ENCODE data around the gene CEP126.
"Not testable (repeated sequence)": the region's sequence is repeated elsewhere in the genome, so short reads cannot be mapped to it uniquely, and the experiment has no call there.

Gene CEP126

GRCh38 chr11:101940901-101941520 is 26.2 kb downstream of the CEP126 start:
- DNase-seq = no peak

GRCh38 chr11:101944923-101945322 is 30.1 kb downstream of the CEP126 start:
- no peak for DNase-seq

- no peak for DNase-seq
Observed at GRCh38 chr11:101945448-101945847, 30.6 kb downstream of the CEP126 start.

- no peak for DNase-seq
Observed at GRCh38 chr11:101949680-101950220, 34.9 kb downstream of the CEP126 start.

GRCh38 chr11:101955278-101955677 is 40.5 kb downstream of the CEP126 start:
- no peak for DNase-seq

DNA sequence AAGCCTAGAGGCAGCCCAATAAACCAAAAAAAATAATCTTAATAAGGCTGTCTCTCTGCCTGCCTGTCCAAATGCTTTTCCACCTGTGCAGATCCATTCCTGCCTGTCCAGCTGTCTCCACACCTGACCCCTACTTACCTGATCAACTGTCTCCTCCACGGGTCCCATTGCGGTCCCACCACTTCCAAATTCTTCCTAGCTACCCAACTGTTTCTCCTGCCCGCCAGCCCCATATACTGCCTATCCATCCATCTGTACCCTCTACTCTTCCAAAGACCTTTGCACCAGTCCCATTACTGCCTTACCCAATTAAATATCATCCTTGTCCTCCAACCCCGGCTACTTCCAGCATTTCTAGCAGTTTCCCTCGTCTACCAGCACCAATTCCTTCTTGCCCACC is 40.9 kb downstream of the CEP126 start:
- no peak for DNase-seq

DNA sequence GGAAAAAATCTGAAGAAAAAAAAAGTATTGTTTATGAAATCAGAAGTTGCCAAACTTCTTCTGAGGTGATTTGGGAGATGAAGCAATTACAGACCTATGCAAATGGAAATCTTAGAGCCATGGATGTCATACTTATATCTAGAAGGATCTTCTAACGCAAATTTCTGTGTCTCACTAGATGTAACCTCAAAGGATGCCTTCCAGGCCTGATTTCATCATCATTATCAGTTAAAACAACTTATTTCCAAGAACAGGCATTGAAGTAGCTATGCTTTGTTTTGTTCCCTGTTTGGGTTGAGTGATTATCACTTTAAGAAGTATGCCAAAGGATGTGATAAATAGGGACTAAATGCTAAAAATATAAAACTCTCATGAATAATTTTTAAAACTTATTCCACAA is 45.4 kb downstream of the CEP126 start:
- DNase-seq = no peak

- DNase-seq = not testable (repeated sequence)
Observed at GRCh38 chr11:101964200-101964599, 49.4 kb downstream of the CEP126 start.

GRCh38 chr11:101974255-101974654 is 59.4 kb downstream of the CEP126 start:
- DNase-seq = no peak

DNA sequence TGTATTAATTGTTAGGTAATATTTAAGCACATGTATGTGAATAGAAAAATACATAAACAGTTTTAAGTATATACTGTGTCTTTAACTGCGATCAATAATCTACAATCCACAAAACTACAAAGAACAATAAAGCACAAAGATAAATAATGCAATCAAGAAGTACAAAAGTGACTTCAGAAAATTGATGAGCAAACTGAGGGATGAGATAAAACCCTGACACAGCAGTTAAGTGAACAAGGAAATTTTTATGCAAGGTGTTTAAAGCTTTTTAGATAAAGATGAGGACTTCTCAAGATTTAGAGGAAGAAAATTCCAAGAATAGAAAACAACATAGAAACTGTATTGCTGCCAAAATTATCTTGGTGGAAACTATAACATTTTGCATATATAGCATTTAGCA is 60.0 kb downstream of the CEP126 start:
- no peak for DNase-seq

DNA sequence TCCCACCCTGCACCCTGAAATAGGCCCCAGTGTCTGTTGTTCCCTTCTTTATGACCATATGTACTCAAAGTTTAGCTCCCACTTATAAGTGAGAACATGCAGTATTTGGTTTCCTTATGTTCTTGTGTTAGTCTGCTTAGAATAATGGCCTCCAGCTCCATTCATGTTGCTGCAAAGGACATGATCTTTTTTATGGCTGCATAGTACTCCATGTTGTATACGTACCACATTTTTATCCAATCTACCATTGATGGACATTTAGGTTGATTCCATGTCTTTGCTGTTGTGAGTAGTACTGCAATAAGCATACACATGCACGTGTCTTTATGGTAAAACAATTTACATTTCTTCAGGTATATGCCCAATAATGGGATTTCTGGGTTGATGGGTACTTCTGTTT is 60.9 kb downstream of the CEP126 start:
- no peak for DNase-seq

- DNase-seq = no peak
Observed at GRCh38 chr11:101987370-101987769, 72.6 kb downstream of the CEP126 start.

GRCh38 chr11:101993172-101993571 is 78.4 kb downstream of the CEP126 start:
- DNase-seq = no peak

GRCh38 chr11:101994052-101994469 is 79.3 kb downstream of the CEP126 start:
- DNase-seq = not testable (repeated sequence)

- no peak for DNase-seq
Observed at GRCh38 chr11:101996111-101996510, 81.3 kb downstream of the CEP126 start.

DNA sequence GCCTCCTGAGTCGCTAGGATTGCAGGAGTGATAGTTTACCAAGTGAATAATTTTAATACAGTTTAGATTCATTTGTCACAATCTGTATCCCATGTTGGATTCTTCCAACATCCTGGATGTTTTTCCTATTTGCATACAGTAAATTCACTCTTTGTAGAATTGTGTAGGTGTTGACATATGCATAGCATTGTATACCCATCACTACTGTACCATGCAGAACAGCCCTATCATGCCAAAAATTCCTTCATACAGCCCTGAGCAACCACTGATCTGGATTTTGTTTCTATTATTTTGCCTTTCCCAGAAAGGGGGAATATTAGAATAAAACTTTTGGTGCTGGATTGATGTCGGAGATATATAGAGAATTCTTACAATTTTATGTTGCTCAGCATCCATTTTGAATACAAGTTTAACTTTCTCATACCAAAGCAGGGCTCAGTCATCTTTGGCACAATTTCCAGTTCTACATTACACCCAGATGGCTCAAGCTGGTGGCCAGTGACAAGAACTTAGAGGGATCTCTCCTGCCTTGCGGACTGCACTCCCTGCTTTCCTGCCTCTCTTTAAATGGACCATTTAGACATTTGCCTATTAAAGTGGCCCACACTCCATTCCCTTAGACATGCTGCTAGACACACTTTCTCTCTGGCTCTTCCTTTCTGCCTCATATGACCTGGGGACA is 87.0 kb downstream of the CEP126 start:
- DNase-seq = no peak

DNA sequence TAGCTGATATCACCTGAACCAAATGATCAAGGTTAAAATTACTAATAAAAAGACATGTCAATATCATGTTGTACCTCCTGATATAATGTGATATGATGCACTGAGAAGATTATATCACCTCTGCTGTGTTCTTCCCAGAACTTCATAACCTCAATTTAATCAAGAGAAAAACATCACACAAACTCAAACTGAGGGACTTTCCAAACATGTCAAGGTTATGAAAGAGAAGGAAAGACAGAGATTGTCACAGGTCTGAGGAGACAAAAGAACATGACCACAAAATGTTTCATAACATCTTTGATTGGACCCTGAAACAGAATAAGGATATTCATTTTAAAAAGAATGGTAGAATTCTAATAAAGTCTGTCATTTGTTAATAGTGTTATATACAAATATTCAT is 89.4 kb downstream of the CEP126 start:
- no peak for DNase-seq

DNA sequence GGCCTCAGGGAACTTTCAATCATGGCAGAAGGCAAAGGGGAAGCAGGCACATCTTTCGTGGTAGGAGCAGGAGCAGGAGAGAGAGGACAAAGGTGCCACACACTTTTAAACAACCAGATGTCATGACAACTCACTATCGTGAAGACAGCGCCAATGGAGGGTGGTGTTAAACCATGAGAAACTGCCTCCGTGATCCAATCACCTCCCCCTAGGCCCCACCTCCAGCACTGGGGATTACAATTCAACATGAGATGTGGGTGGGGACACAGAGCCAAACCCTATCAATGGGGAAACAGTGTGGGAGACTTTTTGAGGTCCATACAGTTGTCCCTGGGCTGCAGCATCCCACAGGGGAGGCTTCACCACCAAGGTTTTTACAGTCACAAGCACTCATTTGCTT is 90.5 kb downstream of the CEP126 start:
- DNase-seq = no peak

DNA sequence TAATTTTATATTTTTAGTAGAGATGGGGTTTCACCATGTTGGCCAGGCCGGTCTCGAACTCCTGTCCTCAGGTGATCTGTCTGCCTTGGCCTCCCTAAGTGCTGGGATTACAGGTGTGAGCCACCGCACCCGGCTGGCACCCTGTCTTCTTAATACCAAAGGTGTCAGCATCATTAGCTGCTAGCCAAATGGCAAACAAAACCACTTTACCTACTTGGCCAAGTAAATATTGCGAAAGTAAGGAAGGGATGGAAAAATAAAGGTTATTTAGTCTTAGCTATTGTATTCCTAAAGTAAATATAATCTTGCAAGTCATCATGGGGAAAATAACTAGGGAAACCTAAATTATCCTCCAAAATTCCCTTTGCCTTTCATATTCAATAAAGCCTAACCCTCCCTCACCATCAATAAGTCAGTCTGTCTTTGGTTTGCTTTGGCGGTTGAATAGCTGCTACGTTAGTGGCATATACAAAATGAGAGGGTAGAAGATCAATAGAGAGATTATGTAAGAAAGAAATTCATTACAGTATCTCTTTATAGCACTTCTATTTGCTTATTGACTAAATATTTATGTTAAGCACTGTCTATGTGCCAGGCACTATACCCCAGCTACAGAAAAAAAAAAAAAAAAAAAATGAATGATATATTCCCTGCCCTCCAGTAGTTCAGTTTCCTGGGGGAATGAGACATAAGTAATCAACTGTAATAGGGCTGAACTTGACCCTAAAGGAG is 92.2 kb downstream of the CEP126 start:
- peak; percentile 43 for DNase-seq

- DNase-seq = peak; percentile 89
Observed at GRCh38 chr11:102007567-102008437, 93.0 kb downstream of the CEP126 start.

GRCh38 chr11:102010776-102011494 is 96.1 kb downstream of the CEP126 start:
- no peak for DNase-seq

DNA sequence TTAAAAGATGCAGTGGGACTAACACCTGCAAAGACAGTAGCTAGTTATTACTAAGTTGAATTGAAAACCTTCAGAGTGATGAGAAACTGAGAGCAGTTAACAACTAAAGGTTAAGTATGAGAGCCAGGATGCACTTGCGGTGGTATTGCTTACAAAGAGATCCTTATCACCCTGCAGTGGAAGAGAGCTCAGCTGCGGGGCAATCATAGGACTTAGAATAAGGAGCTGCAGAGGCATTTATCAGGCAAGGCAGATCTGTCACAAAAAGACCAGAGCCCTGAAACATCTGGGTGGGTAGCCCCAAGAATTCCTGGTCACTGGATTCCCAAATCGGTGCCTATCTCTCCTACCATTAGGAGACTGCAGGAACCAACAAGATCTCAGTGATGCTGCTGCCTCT is 98.1 kb downstream of the CEP126 start:
- DNase-seq = no peak

Measured in DMS153 (cell line).